ENCODE data around the gene PAQR3.

The PAQR3 gene

DNA sequence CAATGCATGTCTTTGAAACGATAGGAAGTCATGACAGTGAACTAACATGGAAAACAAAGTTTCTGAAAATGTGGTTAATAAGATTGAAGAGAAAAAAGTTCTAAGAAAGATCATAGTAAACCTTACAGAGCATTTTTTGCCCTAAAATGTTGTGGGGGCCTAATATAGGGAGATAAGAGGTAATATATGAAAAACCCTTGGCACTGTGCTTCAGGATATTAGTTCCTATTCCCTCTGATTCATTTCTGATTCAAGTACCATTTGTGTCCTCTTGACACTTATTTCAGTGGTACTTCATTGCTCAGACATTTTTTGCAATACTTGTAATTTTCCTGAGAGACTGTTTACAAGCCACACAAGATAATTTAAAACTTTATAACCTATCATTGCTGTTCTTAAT lies 35.1 kb downstream of the PAQR3 start:
- Histone ChIP-seq H3K27me3 (ENCODE audit: control insufficient read depth, insufficient read depth, low read length) (no peaks in the 10 kb centered on the region), H3K9me3 (ENCODE audit: control insufficient read depth, low read length) (no peaks in the 10 kb centered on the region), H3K36me3 (ENCODE audit: control insufficient read depth, insufficient read depth, low read length) (no peaks in the 10 kb centered on the region), H3K27ac (no peak overlapping the region), H3K9ac (no peak overlapping the region), H2AFZ (no peak overlapping the region), H3K4me3 (ENCODE audit: low read depth, low read length) (no peak overlapping the region), H3K4me2 (ENCODE audit: low read length) (no peak overlapping the region), H3K4me1 (no peaks in the 10 kb centered on the region), H3K79me2 (no peaks in the 10 kb centered on the region)
- TF ChIP-seq, protein P1, sequence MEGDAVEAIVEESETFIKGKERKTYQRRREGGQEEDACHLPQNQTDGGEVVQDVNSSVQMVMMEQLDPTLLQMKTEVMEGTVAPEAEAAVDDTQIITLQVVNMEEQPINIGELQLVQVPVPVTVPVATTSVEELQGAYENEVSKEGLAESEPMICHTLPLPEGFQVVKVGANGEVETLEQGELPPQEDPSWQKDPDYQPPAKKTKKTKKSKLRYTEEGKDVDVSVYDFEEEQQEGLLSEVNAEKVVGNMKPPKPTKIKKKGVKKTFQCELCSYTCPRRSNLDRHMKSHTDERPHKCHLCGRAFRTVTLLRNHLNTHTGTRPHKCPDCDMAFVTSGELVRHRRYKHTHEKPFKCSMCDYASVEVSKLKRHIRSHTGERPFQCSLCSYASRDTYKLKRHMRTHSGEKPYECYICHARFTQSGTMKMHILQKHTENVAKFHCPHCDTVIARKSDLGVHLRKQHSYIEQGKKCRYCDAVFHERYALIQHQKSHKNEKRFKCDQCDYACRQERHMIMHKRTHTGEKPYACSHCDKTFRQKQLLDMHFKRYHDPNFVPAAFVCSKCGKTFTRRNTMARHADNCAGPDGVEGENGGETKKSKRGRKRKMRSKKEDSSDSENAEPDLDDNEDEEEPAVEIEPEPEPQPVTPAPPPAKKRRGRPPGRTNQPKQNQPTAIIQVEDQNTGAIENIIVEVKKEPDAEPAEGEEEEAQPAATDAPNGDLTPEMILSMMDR (IDR thresholded peaks at IDR 0.05) = no peak

DNA sequence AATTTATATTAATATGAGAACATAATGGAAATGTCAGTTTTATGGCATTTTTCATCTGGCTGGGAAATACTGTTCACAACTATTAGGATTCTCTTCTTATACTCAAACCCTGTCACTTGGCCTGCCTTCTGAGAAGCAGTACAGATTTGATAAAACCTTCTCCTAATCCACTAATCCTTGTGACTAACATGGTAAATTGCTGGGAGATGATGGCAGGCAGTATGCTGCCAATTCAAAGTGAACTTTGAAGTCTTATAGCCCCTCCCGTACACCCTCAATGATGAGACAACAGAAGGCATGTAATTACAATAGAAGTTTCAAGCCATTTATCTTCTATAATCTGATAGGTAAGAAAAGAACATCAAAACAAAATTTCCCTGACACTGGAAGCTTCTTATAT lies 36.9 kb downstream of the PAQR3 start:
- Histone ChIP-seq H3K4me2 (ENCODE audit: low read length) (no peak overlapping the region), H3K4me3 (ENCODE audit: low read depth, low read length) (no peak overlapping the region), H3K27ac (no peak overlapping the region), H3K79me2 (no peaks in the 10 kb centered on the region), H3K36me3 (ENCODE audit: control insufficient read depth, insufficient read depth, low read length) (no peaks in the 10 kb centered on the region), H3K9ac (no peak overlapping the region), H3K9me3 (ENCODE audit: control insufficient read depth, low read length) (no peaks in the 10 kb centered on the region), H2AFZ (no peak overlapping the region), H3K4me1 (no peaks in the 10 kb centered on the region), H3K27me3 (ENCODE audit: control insufficient read depth, insufficient read depth, low read length) (no peaks in the 10 kb centered on the region)
- TF ChIP-seq, protein P1 (IDR thresholded peaks at IDR 0.05) = no peak

DNA sequence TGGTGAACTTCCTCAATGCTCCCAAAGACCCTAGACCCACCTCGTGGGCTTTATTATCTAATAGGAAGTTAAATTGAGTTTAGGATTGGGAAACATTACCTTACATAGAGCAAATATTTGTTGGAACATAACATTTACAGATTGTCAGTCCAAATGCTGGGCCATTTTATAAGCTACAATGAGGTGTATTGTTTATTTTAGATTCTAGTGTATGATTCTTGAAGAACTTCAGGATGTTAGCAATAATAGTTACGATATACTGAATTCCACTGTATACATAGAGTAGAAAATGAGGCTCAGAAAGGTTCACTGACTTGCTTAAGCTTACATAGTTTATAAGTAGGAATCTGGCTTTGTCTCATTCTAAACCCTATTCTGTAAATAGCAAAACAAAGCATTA lies 37.4 kb downstream of the PAQR3 start:
- no peaks in the 10 kb centered on the region for H3K9me3 ChIP-seq (ENCODE audit: control insufficient read depth, low read length)

DNA sequence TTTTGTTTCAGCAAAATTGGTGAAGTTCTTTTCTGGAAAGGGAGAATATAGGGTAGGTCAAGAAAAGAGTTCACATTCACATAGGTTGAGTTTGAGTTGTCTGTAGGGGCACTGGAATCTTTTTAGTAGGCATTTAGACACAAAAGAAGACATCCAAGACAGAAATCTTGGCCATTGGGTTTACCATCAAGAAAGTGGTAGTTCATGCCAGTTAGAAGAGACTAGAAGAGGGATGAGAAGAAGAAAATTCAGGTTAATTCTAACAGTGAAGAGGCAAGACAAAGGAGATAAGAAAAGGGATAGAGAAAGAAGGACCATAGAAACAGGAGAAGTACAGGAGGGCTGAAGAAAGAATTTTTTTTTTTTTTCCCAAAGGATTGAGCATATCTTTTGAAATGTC lies 39.9 kb downstream of the PAQR3 start:
- Histone ChIP-seq H3K4me1 (no peaks in the 10 kb centered on the region), H3K9me3 (ENCODE audit: control insufficient read depth, low read length) (no peaks in the 10 kb centered on the region), H3K4me2 (ENCODE audit: low read length) (no peak overlapping the region), H3K27me3 (ENCODE audit: control insufficient read depth, insufficient read depth, low read length) (no peaks in the 10 kb centered on the region), H3K4me3 (ENCODE audit: low read depth, low read length) (no peak overlapping the region), H2AFZ (no peak overlapping the region), H3K9ac (no peak overlapping the region), H3K79me2 (no peaks in the 10 kb centered on the region), H3K36me3 (ENCODE audit: control insufficient read depth, insufficient read depth, low read length) (no peaks in the 10 kb centered on the region), H3K27ac (no peak overlapping the region)
- TF ChIP-seq, protein P1 (IDR thresholded peaks at IDR 0.05) = no peak

More for the DNA sequence above, 37.4 kb downstream of the PAQR3 start:
- H3K4me1 ChIP-seq = no peaks in the 10 kb centered on the region
- H3K79me2 ChIP-seq = no peaks in the 10 kb centered on the region
- H3K9ac ChIP-seq = no peak overlapping the region
- H2AFZ ChIP-seq = no peak overlapping the region
- no peaks in the 10 kb centered on the region for H3K27me3 ChIP-seq (ENCODE audit: control insufficient read depth, insufficient read depth, low read length)
- H3K4me2 ChIP-seq (ENCODE audit: low read length) = no peak overlapping the region
- no peaks in the 10 kb centered on the region for H3K36me3 ChIP-seq (ENCODE audit: control insufficient read depth, insufficient read depth, low read length)
- no peak overlapping the region for H3K27ac ChIP-seq
- TF ChIP-seq, protein P1 (IDR thresholded peaks at IDR 0.05) = no peak
- H3K4me3 ChIP-seq (ENCODE audit: low read depth, low read length) = no peak overlapping the region

DNA sequence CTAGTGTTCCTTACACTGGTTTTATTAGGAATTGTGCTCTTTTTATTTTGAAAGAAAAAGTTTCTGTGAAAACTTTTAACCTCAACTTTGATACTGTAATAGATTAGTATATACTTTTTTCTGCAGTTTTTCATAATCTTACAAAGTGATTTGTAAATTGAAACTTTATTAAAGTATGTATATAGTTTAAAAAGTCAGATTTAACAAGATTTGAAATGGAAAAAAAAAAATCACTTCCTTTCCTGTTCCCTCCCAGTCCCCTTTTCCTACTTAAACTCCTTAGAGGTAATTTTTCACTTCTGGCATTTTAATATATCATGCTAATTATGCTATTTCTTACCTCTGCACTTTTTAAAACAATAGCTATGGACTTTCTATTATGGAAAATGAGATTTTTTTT lies 49.3 kb downstream of the PAQR3 start:
- H3K9me3 ChIP-seq (ENCODE audit: control insufficient read depth, low read length) = no peaks in the 10 kb centered on the region
- H3K36me3 ChIP-seq (ENCODE audit: control insufficient read depth, insufficient read depth, low read length) = no peaks in the 10 kb centered on the region
- H2AFZ ChIP-seq = no peak overlapping the region
- H3K4me1 ChIP-seq = no peaks in the 10 kb centered on the region
- H3K4me2 ChIP-seq (ENCODE audit: low read length) = no peak overlapping the region
- no peak overlapping the region for H3K9ac ChIP-seq
- H3K79me2 ChIP-seq = no peaks in the 10 kb centered on the region
- TF ChIP-seq, protein P1 (IDR thresholded peaks at IDR 0.05) = no peak
- no peak overlapping the region for H3K27ac ChIP-seq
- H3K27me3 ChIP-seq (ENCODE audit: control insufficient read depth, insufficient read depth, low read length) = no peaks in the 10 kb centered on the region
- H3K4me3 ChIP-seq (ENCODE audit: low read depth, low read length) = no peak overlapping the region

Data from parathyroid adenoma (tissue), 2 donors.